NCI-H1930 (cell line): ENCODE data around the gene SH3PXD2B.

Experiments used
- DNase-seq, 2 experiments: peaks; one replicate each; lab custom pipeline; 2025; lab: John Stamatoyannopoulos, UW

Gene SH3PXD2B

GRCh38 chr5:172436879-172437369, 17.4 kb downstream of the SH3PXD2B start:
- no peak for DNase-seq

- DNase-seq, result no peak
Measured at GRCh38 chr5:172436078-172436878, 18.0 kb downstream of the SH3PXD2B start.

DNA sequence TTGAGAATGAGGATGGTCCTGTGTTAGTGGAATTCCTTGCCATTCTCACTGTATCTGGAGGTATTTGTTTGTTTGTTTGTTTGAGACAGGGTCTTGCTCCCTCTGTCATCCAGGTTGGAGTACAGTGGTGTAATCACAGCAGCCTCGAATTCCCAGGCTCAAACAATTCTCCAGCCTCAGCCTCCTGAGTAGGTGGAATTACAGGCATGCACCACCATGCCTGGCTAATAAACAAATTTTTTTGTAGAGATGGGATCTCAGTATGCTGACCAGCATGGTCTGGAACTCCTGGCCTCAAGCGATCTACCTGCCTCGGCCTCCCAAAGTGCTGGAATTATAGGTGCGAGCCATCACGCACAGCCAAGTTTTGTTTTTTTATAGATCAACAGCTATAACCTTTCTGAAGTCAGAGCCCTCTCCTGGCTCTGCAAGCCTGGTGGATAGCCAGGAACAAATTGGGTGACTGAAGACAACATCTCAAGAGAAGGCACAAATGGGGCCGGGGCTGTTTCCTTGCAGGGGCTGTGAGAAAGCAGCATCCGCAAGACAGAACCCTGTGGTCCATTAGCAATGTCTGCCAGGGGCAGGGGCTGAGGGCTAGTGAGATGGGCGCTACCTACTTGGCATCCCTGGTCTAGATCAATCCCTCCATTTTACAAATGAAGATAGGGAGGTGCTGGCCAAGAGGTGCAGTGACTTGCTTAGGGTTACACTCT, 18.8 kb downstream of the SH3PXD2B start:
- DNase-seq, result no peak

DNA sequence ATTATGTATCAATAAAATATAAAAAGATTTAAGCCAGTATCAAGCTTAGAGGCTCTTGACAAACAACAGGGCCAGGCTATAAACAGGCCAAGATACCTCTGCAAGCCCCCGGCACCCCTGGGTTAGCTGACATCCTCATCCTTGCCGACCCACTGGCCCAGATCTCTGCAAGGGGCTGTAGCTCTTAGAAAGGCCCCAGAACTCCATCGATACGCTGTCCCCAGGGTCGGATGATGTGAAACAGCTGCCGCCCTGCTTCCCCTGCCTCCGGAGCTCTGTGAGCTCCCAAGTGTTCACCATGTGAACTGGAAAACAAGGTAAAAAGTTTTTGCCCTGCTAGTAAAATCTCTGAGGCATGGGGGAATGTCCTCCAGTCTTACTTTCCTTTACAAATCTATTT, 20.1 kb downstream of the SH3PXD2B start:
- no peak for DNase-seq

GRCh38 chr5:172433513-172433912, 20.8 kb downstream of the SH3PXD2B start:
- no peak for DNase-seq

GRCh38 chr5:172433071-172433470, 21.3 kb downstream of the SH3PXD2B start:
- no peak for DNase-seq

DNA sequence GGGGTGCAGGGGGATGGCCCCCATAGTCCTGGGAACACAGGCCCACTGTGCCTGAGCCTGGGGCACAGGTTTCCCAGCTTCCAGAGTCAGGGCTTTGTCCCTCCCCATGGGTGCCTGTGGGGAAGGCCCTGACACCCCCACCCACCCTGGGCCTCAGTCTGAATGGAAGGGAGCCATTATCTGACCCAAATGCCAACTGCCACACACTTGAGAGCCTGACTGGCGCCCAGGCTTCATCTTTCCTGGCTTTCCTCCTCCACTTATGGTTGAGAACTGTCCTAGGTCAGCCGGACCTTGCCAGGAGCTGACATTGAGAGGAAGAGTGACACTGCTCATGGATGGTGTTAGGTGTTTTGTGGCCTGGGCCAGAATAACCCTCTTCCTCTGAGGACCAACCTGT, 24.0 kb downstream of the SH3PXD2B start:
- DNase-seq, result no peak

GRCh38 chr5:172429201-172429940, 25.0 kb downstream of the SH3PXD2B start:
- DNase-seq, result no peak

DNA sequence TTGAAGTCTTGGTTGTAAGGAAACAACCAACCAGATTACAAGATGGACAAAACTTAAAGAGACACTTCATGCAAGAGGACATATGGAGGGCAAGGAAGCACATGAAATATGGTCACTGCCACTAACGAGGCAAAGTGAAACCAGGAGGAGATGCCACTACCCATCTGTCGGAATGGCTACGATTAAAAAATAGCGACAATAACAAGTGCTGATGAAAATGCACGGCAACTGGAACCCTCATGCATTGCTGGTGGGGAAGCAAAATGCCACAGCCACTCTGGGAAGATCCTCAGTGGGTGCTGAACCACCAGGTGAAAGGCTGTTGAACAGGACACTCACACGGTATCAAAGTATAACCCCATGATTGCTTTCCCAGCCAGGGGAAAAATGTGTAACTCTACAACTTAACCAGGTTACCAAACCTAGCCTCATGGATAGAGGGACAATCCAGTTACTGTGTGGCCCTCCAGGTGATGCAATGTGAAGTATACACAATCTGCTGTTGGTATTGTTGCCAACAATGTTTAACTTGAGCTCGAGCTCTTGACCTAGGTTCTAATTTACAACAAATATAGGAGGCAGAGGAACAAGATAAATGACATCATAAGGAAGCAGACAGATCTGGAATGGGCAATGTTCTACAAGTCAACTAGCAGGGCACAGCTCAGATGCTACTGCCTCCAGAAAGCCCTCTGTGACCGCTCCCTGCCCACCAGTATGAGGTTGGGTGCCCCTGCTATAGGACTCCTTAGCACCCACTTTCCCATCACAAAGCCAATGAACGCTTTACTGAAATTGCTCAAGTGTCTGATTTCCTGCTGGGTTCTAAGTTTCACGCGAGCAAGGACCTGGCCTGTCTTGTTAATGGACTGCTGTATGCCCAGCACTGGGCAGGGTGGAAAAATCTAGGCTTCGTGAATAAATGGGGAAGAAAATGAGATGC, 25.8 kb downstream of the SH3PXD2B start:
- DNase-seq, result no peak

DNA sequence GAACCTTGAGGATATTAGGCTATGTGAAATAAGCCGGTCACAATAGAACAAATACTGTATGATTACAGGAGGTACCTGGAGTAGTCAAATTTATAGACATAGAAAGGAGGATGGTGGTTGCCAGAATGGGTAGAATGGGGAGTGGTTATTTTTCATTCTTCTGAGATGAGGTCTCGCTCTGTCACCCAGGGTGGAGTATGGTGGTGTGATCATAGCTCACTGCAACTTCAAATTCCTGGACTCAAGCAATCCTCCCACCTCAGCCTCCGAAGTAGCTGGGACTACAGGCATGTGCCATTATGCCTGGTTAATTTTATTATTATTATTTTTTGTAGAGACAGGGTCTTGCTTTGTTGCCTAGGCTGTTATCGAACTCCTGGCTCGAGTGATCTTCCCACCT, 27.1 kb downstream of the SH3PXD2B start:
- DNase-seq, result no peak

DNA sequence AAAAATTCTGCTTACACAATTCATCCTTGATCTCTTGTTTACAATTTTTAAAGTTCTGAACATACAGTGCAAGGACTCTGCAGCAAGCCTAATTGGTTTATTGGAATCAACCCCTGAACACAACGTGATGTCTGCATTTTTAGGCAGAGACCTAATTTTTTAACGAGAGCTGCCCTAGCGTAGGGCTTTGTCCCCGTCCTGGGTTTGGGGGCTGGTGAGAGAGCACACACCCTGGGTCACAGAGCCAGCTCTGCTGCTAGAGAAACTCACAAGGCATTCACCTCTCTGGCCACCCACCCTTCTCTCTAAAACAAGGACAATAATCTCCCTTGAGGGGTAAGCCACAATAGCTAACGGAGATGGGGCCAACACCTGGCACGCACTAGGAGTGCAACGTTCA, 28.2 kb downstream of the SH3PXD2B start:
- no peak for DNase-seq

GRCh38 chr5:172425402-172425801, 28.9 kb downstream of the SH3PXD2B start:
- no peak for DNase-seq

DNA sequence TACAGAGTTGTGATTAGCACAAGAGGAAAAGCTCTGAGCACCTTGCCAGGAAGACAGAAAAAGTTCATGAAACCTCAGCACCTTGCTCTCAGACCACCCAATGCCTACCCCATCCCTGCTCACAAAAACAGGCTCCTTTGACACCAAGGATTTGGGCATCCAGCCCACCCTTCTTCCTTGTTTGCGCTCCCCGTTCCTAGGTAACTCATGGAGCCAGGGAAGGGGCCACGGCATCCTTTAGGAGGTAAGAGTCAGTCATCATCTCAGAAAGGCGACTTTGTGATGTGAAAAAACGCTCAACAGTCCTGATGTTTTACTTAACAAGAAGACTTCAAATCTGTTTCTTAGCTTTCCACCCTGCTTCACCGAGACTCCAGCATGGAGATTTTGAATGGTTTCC, 29.5 kb downstream of the SH3PXD2B start:
- no peak for DNase-seq

GRCh38 chr5:172424111-172424490, 30.2 kb downstream of the SH3PXD2B start:
- DNase-seq, result no peak

DNA sequence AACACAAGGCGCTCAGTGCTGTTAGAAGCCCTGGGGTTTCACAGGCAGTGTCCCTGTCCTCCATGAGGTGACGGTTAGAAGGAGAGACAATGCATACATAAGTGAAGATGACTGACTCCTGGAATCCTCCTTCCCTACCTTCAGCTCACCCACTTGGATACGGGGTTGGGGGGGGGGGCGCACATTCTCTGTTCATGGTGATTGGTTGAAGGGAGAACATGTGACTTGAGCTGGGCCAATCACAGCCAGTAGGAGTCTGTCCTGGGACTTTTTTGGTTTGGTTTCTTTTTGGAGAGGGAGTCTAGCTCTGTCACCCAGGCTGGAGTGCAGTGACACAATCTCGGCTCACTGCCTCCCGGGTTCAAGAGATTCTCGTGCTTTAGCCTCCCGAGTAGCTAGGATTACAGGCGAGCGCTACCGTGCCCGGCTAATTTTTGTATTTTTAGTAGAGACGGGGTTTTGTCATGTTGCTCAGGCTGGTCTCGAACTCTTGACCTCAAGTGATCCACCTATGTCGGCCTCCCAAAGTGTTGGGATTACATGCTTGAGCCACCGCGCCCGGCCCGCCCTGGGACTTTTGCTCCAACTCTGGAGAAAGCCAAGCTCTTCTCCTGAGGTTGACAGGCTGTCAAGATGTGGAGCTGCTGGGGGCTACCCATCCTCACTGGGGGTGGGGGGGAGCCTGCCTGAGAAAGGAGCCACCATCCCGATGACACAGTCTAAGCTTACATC, 30.8 kb downstream of the SH3PXD2B start:
- no peak for DNase-seq

DNA sequence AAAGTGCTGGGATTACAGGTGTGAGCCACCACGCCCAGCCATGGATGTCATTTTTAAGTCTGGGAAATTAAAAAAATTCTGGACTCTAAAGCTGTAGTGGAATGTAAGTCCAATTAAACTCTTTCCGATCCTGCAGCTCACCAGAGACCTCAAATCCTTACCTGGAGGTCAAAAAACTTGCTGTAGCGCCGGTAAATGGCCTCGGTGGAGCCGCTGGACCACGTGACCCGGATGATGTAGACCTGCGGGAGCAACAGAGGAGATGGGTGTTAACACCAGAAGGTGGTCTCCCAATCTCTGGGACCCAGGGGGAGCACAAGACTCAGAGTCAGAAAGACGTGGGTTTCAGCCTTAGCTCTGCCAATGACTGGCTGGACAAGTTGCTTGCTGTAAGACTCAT, 32.1 kb downstream of the SH3PXD2B start:
- no peak for DNase-seq

- DNase-seq, result no peak
Measured at GRCh38 chr5:172421020-172421419, 33.3 kb downstream of the SH3PXD2B start.

DNA sequence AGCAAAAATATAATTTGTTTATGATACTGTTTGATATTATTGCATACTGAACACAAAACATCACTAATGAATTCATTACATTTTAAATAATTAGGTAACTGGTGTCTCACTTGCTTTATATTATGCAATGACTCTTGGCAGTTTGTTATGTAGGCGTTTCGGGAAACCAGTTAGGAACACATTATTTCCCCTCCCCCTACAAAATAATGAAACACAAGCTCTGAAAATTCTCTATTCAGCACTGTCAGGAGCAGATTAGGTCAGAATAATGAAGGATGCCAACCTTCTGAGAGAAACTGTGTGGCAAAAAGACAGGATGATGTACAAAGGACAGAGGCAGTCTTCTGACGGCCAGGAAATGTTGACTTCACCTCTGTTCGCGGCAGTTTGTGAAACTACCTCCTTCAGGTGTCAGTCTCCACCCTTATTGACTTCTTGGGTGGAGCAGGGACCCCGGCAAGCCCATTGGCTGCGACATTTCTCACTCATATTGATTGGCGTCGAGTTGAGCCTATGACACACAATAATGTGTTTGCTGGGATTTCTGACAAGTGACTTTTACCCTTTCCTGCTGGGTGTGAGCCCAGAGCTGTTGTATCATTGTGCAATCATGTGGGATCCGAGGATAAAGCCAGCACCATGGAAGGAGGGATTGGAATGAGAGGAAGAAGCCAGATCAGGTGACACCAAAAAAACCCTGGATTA, 33.9 kb downstream of the SH3PXD2B start:
- no peak for DNase-seq

- no peak for DNase-seq
Measured at GRCh38 chr5:172418862-172419814, 35.2 kb downstream of the SH3PXD2B start.
